ENCODE measurements around the gene KCNA5.

The KCNA5 gene

GRCh38 chr12:5043589-5044419 is at the start of gene KCNA5:
TSS of gene KCNA5 (plus strand) at chr12:5043879. CDS start at chr12:5044148, 269 bp downstream.
- no peak for DNase-seq (ENCODE audit: low read depth)

GRCh38 chr12:4994622-4995021 is 49.1 kb upstream of the KCNA5 start:
- no peak for DNase-seq (ENCODE audit: low read depth)

GRCh38 chr12:4996714-4997113 is 47.0 kb upstream of the KCNA5 start:
- DNase-seq (ENCODE audit: low read depth) = no peak

DNA sequence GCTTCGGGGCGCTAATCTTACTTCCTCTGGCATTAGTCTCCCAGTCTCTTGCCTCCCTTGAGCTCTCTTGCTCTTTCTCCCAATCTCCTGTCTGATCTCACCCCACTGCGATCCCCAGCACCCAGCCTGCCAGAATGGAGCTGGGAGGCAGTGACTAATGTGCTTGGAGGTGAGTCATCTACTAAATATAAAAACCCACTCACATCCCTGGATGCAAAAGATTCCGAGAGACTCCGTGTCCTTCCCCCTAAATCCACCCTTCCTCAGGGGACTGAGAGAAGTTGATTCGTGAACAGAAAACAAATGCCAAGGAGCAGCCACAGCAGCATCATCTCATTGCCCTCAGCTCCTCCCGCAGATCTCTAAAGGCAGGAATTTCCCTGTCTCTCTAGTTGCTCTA is 45.7 kb upstream of the KCNA5 start:
- DNase-seq (ENCODE audit: low read depth) = peak; percentile 89

GRCh38 chr12:5000204-5000603 is 43.5 kb upstream of the KCNA5 start:
- no peak for DNase-seq (ENCODE audit: low read depth)

- no peak for DNase-seq (ENCODE audit: low read depth)
Measured at GRCh38 chr12:5000658-5001385, 42.9 kb upstream of the KCNA5 start.

DNA sequence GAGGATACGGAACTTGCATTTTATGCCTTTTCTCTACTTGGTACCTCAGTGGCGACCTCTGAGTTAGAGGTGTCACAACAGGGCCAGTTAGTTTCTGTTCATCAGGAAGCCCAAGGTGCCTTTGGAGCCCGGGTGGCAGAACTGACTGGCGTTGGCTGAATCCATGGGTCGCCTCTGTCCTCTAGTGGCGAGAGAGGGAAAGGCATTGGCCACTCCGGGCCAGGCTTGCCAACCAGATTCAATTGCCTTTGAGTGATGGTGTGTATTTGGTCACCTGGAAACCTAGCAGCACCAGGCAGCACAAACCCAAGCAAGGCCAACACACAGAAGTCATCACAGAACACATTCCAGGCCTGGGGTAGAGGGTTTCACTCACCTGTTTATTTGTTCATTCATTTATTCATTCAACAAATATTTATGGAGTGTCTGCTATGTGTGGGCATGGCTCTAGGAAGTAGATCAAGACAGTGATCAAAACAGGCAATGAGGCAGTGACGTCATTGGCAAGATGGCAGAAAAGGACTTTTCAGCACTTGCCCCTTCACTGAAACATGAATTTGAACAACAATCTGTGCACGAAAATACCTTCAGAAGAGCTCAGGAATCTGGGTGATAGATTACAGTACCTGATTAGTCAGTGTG is 40.5 kb upstream of the KCNA5 start:
- DNase-seq (ENCODE audit: low read depth) = peak; percentile 14

- no peak for DNase-seq (ENCODE audit: low read depth)
Measured at GRCh38 chr12:5008661-5009060, 35.0 kb upstream of the KCNA5 start.

DNA sequence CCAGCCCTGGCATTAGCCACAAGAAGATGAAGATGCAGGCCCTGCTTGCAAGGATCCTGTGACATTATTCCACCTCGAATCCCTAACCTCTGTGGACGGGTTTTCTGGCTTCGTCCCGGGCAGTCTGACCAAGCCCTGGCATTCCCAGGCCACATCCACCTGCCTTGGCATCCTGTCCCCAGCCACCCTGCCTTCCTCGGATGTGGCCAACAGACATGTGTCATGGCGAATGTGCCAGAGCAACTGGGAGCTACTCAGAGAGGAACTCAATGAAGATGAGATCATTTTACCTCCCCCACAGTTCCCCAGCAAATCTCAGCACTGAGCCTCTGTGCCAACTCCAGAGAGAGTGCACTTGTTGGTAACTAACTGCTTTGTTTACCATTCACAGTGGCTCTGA is 33.5 kb upstream of the KCNA5 start:
- DNase-seq (ENCODE audit: low read depth) = no peak

- no peak for DNase-seq (ENCODE audit: low read depth)
Measured at GRCh38 chr12:5012337-5012736, 31.3 kb upstream of the KCNA5 start.

- DNase-seq (ENCODE audit: low read depth) = peak; percentile 6
Measured at GRCh38 chr12:5013266-5013730, 30.4 kb upstream of the KCNA5 start.

- DNase-seq (ENCODE audit: low read depth) = no peak
Measured at GRCh38 chr12:5014269-5014668, 29.4 kb upstream of the KCNA5 start.

- DNase-seq (ENCODE audit: low read depth) = no peak
Measured at GRCh38 chr12:5015711-5016492, 27.8 kb upstream of the KCNA5 start.

DNA sequence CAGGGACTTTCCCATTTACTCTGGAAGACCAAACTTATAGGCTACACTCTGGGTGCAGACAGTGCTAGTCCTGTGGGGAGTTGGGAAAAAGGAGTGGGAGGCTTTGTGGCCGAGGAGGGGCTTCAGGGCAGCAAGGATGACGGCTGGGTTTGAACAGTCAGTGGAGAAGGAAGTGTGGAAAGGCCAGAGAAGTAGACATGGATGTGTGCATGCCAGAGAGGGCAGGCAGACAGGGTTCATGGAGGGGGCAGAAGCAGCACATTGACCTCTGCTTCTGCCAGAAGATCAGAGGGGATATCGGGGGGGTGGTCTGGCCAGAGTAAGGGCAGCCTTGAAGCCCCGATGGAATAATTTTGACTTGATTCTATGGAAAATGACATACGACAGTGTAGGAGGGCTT is 27.2 kb upstream of the KCNA5 start:
- DNase-seq (ENCODE audit: low read depth) = no peak

GRCh38 chr12:5017638-5018348 is 25.9 kb upstream of the KCNA5 start:
- no peak for DNase-seq (ENCODE audit: low read depth)

DNA sequence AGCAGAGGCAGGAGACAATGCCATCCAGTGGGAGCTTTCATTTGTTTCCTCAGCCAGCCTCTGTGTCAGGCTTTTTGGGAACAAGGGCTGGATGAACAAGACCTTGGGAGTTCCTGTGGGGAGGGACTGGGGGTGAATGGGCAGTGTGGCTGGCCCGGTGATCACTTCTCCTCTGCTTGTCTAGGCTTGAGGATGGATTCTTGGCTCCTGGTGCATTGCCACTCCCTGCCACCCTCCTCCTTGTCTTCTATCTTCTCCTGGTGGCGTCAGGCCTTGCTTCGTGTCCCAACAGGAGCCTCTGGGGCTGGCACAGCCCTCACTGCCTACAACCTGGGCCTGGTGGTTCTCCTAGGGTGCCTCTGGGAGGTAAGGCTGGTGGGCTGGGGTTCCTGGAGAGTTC is 25.0 kb upstream of the KCNA5 start:
- DNase-seq (ENCODE audit: low read depth) = no peak

DNA sequence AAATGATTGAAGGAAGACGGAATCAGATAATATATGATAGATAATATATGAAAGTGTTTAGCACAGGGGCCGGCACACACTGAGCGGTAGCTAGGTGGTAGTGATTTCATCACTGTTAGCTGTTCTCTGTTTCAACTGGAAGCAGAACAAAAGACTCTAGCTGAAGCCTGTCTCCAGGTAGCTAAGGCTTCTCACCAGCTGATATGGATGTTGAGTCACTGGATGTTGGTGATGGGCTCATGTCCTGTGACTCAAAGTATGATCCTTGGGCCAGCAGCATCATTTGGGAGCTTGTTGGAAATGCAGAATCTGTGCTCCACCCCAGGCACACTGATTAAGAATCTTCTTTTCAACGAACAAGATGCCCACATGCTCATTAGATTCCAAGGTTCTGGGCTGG is 21.7 kb upstream of the KCNA5 start:
- DNase-seq (ENCODE audit: low read depth) = no peak

DNA sequence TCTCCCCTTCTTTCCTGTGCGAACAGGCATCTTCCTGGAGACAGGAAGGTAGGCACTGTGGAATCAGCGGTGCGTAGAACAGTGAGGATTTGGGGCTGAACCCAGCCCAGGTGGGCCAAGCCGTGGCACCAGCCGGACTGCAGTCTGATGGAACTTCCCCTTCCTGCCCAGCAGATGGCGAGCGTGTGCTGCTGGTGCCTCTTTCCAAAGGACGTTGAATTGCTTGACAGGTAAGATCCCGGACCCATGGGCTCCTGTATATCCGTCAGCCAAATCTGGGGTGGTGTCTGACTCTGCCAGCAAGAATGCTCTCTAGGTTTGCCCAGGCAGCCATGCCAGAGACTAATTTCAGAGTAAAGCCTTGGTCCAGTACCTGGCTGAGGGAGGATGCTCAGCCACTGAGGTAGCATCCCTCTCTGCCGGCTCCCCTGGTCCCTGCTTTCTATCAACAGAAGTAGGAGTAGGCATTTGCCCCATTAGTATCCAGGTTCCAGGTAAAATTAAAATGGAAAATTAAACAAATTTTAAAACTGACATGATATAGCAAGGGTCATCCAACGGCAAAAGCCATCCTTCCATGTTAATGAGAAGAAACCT is 21.1 kb upstream of the KCNA5 start:
- no peak for DNase-seq (ENCODE audit: low read depth)

DNA sequence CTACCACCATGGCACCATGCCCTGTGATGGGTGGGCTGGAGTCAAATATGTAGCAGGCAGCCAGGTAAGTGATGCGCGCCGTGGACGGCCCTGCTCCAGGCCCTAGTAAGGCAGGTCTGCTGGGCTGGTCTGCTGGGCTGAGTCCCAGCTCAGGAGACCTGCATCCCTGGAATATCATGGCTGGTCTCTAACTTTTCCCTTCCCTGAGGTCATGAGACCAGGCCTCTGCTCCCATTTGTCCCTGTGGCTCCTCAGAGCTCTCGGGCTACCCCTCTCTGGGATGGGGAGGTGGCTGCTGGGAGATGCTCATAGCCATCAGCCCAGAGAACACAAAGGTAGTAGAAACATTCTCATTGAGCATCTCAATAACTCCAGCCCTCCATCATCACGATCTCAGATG is 19.8 kb upstream of the KCNA5 start:
- DNase-seq (ENCODE audit: low read depth) = no peak

GRCh38 chr12:5026342-5026938 is 17.2 kb upstream of the KCNA5 start:
- DNase-seq (ENCODE audit: low read depth) = no peak
